Astrocyte (in vitro differentiated cells and primary cell): Measurements from ENCODE around the gene DIAPH2. TPM values are rescaled to one million over a fixed set of nuclear protein-coding genes. Genes with fewer than 3 reads are reported as not detected.

Experiments used
- DNase-seq: peaks from one replicate; pipeline ENCODE4 v3.0.0-alpha.2; 2010; ENCODE audit warnings: low read depth
- FAIRE-seq: peaks from 2 replicates; lab custom pipeline; 2011; peaks lifted over from hg19 to GRCh38; lab: Jason Lieb, UNC
- H2AFZ ChIP-seq: 2 replicates; pipeline ENCODE4 v1.6.0; 2012; ENCODE audit warnings: low read depth, low read length, inconsistent platforms
- H3K27ac ChIP-seq: 2 replicates; pipeline ENCODE4 v1.5.1; 2011; ENCODE audit warnings: low read depth, low read length, inconsistent platforms
- H3K27me3 ChIP-seq: 2 replicates; pipeline ENCODE4 v1.6.0; 2011; ENCODE audit warnings: low read length, inconsistent platforms; ENCODE audit not compliant: insufficient read depth
- H3K36me3 ChIP-seq: 2 replicates; pipeline ENCODE4 v1.5.1; 2011; ENCODE audit warnings: low read length, inconsistent platforms; ENCODE audit not compliant: insufficient read depth
- H3K4me1 ChIP-seq: 2 replicates; pipeline ENCODE4 v1.5.1; 2011; ENCODE audit warnings: low read length, inconsistent platforms; ENCODE audit not compliant: insufficient read depth
- H3K4me2 ChIP-seq: 2 replicates; pipeline ENCODE4 v1.6.0; 2012; ENCODE audit warnings: low read length, inconsistent platforms
- H3K4me3 ChIP-seq: 2 replicates; pipeline ENCODE4 v1.5.1; 2011; ENCODE audit warnings: low read depth, mild to moderate bottlenecking, low read length, inconsistent platforms; ENCODE audit not compliant: insufficient read depth
- H3K79me2 ChIP-seq: 2 replicates; pipeline ENCODE4 v1.6.0; 2012; ENCODE audit warnings: mild to moderate bottlenecking, low read length, inconsistent platforms; ENCODE audit not compliant: insufficient read depth
- H3K9ac ChIP-seq: 2 replicates; pipeline ENCODE4 v1.6.0; 2012; ENCODE audit warnings: mild to moderate bottlenecking, low read length, inconsistent platforms
- H3K9me3 ChIP-seq: 2 replicates; pipeline ENCODE4 v1.5.1; 2012; ENCODE audit warnings: low read depth, mild to moderate bottlenecking, low read length, inconsistent platforms; ENCODE audit not compliant: insufficient read depth
- H4K20me1 ChIP-seq: 2 replicates; pipeline ENCODE4 v1.6.0; 2012; ENCODE audit warnings: low read length, inconsistent platforms; ENCODE audit not compliant: insufficient read depth
- H3K27ac Mint-ChIP-seq: one replicate; pipeline ENCODE4 v1.8.0; 2021; ENCODE audit warnings: mild to moderate bottlenecking, mixed read lengths; ENCODE audit not compliant: unreplicated experiment
- H3K27me3 Mint-ChIP-seq: one replicate; pipeline ENCODE4 v1.8.0; 2021; ENCODE audit warnings: low read depth, mixed read lengths; ENCODE audit not compliant: unreplicated experiment
- H3K36me3 Mint-ChIP-seq: one replicate; pipeline ENCODE4 v1.8.0; 2021; ENCODE audit warnings: low read depth, mixed read lengths; ENCODE audit not compliant: unreplicated experiment
- H3K4me1 Mint-ChIP-seq: one replicate; pipeline ENCODE4 v1.8.0; 2021; ENCODE audit warnings: low read depth, mixed read lengths; ENCODE audit not compliant: unreplicated experiment
- H3K4me3 Mint-ChIP-seq: one replicate; pipeline ENCODE4 v1.8.0; 2021; ENCODE audit warnings: mild to moderate bottlenecking, moderate library complexity, mixed read lengths; ENCODE audit not compliant: unreplicated experiment
- H3K9me3 Mint-ChIP-seq: one replicate; pipeline ENCODE4 v1.8.0; 2021; ENCODE audit warnings: mild to moderate bottlenecking, mixed read lengths; ENCODE audit not compliant: unreplicated experiment
- EZH2 ChIP-seq: IDR thresholded peaks from 2 replicates; pipeline ENCODE4 v1.6.1; 2012; ENCODE audit warnings: mild to moderate bottlenecking, low read length, inconsistent platforms; ENCODE audit not compliant: insufficient read depth
- total RNA-seq: library from RNA; stranded (reverse); gene quantifications from 2 replicates; pipeline ENCODE4 v1.2.1, GENCODE V29; 2021
- TF ChIP-seq, protein P1 (sequence below): IDR thresholded peaks from 2 replicates; pipeline ENCODE4 v1.5.1; 2011; ENCODE audit warnings: low read depth, mild to moderate bottlenecking, inconsistent platforms, low read length, moderate library complexity; ENCODE audit not compliant: insufficient read depth

The DIAPH2 gene
- total RNA-seq, 1 donor from 2014 or later, result 9.8 TPM

DNA sequence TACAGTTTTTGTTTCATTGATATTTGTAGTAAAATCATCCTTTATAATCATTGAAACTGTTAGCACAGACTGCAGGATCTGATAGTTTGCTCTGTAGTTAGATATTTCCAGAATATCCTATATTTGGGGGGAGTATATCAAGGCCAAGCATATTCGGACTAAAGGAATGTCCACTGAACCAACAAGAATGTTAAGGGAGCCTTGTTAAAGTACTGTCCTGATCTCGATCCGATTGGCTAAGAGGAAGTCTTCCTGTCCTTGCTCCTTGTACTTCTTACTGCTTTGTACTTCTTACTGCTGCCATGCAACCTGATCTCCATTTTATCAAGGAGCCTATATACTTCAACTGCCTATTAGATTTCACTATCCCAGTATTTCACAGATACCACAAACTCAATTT is 648.3 kb downstream of the DIAPH2 start:
- Histone ChIP-seq H3K27me3 (no peaks in the 10 kb centered on the region), H4K20me1 (no peaks in the 10 kb centered on the region), H3K9me3 (no peaks in the 10 kb centered on the region), H2AFZ (no peak overlapping the region), H3K79me2 (no peaks in the 10 kb centered on the region), H3K36me3 (no peaks in the 10 kb centered on the region), H3K4me3 (no peak overlapping the region), H3K27ac (no peak overlapping the region), H3K4me1 (no peaks in the 10 kb centered on the region), H3K9ac (no peak overlapping the region), H3K4me2 (no peak overlapping the region)
- Mint-ChIP-seq H3K9me3 (no peaks in the 10 kb centered on the region), H3K27me3 (no peaks in the 10 kb centered on the region), H3K4me1 (peaks cover 3% of the 10 kb centered on the region), H3K36me3 (no peaks in the 10 kb centered on the region), H3K27ac (no peak overlapping the region), H3K4me3 (no peak overlapping the region)
- FAIRE-seq (no peak), DNase-seq (peak; percentile 8)
- TF ChIP-seq, protein P1, sequence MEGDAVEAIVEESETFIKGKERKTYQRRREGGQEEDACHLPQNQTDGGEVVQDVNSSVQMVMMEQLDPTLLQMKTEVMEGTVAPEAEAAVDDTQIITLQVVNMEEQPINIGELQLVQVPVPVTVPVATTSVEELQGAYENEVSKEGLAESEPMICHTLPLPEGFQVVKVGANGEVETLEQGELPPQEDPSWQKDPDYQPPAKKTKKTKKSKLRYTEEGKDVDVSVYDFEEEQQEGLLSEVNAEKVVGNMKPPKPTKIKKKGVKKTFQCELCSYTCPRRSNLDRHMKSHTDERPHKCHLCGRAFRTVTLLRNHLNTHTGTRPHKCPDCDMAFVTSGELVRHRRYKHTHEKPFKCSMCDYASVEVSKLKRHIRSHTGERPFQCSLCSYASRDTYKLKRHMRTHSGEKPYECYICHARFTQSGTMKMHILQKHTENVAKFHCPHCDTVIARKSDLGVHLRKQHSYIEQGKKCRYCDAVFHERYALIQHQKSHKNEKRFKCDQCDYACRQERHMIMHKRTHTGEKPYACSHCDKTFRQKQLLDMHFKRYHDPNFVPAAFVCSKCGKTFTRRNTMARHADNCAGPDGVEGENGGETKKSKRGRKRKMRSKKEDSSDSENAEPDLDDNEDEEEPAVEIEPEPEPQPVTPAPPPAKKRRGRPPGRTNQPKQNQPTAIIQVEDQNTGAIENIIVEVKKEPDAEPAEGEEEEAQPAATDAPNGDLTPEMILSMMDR, result no peak
- TF ChIP-seq EZH2, result no peak

DNA sequence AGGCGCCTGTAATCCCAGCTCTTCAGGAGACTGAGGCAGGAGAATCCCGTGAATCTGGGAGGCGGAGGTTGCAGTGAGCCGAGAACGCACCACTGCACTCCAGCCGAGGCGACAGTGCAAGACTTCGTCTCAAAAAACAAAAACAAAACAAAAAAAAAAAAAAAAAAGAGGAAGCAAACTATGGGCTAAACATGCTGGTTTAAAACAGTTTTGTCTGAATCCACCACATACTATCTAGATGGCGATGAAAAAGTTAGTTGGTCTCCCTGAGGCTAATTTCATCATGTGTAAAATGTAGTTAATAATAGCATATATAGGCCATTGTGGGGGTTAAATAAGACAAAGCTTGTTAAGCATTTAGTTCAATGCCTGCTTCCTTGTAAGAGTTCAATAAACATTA is 650.2 kb downstream of the DIAPH2 start:
- FAIRE-seq (peak; percentile 97), DNase-seq (no peak)
- no peak overlapping the region for H3K4me3 Mint-ChIP-seq
- no peak for TF ChIP-seq EZH2
- TF ChIP-seq, protein P1, result no peak
- H3K27ac ChIP-seq, result no peak overlapping the region
- no peaks in the 10 kb centered on the region for H3K36me3 ChIP-seq
- H3K4me1 ChIP-seq, result no peaks in the 10 kb centered on the region
- H3K79me2 ChIP-seq, result no peaks in the 10 kb centered on the region
- no peaks in the 10 kb centered on the region for H3K9me3 Mint-ChIP-seq
- no peaks in the 10 kb centered on the region for H3K27me3 Mint-ChIP-seq
- no peak overlapping the region for H3K9ac ChIP-seq
- no peak overlapping the region for H2AFZ ChIP-seq
- no peaks in the 10 kb centered on the region for H3K27me3 ChIP-seq
- H3K4me2 ChIP-seq, result no peak overlapping the region
- no peaks in the 10 kb centered on the region for H4K20me1 ChIP-seq
- H3K9me3 ChIP-seq, result no peaks in the 10 kb centered on the region
- H3K4me3 ChIP-seq, result no peak overlapping the region
- no peaks in the 10 kb centered on the region for H3K36me3 Mint-ChIP-seq
- peaks cover 3% of the 10 kb centered on the region for H3K4me1 Mint-ChIP-seq
- no peak overlapping the region for H3K27ac Mint-ChIP-seq

DNA sequence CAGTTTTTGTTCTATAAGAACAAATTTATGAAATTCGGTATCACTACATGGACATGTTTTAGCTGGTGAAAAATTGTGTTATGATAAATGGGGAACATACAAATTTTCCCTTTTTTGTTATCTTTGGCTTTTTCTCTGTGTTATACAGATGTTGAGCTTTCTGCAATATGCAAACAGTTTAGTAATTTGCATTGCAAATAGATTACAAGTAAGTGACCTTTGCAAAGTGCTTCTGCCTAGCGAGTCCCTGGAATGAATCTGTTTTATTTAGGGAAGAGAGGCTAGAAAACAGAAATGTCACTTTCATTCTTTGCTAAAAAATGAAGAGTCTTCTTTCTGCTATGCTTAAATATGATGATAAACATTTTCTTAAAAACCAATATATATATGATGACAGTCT is 660.1 kb downstream of the DIAPH2 start:
- Histone ChIP-seq H3K9me3 (no peaks in the 10 kb centered on the region), H3K79me2 (no peaks in the 10 kb centered on the region), H2AFZ (no peak overlapping the region), H3K4me1 (no peaks in the 10 kb centered on the region), H3K4me3 (no peak overlapping the region), H4K20me1 (no peaks in the 10 kb centered on the region), H3K27ac (no peak overlapping the region), H3K36me3 (no peaks in the 10 kb centered on the region), H3K9ac (no peak overlapping the region), H3K27me3 (no peaks in the 10 kb centered on the region), H3K4me2 (no peak overlapping the region)
- H3K4me3 Mint-ChIP-seq, result no peak overlapping the region
- H3K27ac Mint-ChIP-seq, result no peak overlapping the region
- DNase-seq (no peak), FAIRE-seq (peak; percentile 47)
- no peaks in the 10 kb centered on the region for H3K9me3 Mint-ChIP-seq
- H3K4me1 Mint-ChIP-seq, result no peaks in the 10 kb centered on the region
- TF ChIP-seq, protein P1, result no peak
- no peak for TF ChIP-seq EZH2
- no peaks in the 10 kb centered on the region for H3K36me3 Mint-ChIP-seq
- H3K27me3 Mint-ChIP-seq, result no peaks in the 10 kb centered on the region
